Fibroblast of skin of scalp (primary cell): ENCODE results near the gene NPY2R. TPM values are rescaled to one million over a fixed set of nuclear protein-coding genes. Genes with fewer than 3 reads are reported as not detected.

Source experiments
- DNase-seq: peaks from one replicate; pipeline ENCODE4 v3.0.0-alpha.2; 2013
- polyA plus RNA-seq, 2 experiments: library from polyadenylated mRNA; unstranded; fragments of 120-200 nt; gene quantifications; one replicate each; pipeline ENCODE4 v1.2.1, GENCODE V29; 2013; ENCODE audit not compliant: insufficient read length in 2 of 2

NPY2R gene
- polyA plus RNA-seq (2013, experiment 1 of 2; ENCODE audit: insufficient read length): not detected
- polyA plus RNA-seq (2013, experiment 2 of 2; ENCODE audit: insufficient read length): not detected

- DNase-seq: no peak
These were observed at the start of gene NPY2R for GRCh38 chr4:155208258-155209054. NPY2R (plus strand) TSS chr4:155208636; CDS start chr4:155213940, 5,304 bp downstream.

- no peak for DNase-seq
These were observed 47.1 kb upstream of the NPY2R start for GRCh38 chr4:155161357-155161756.

- no peak for DNase-seq
These were observed 43.7 kb upstream of the NPY2R start for GRCh38 chr4:155164718-155165117.

GRCh38 chr4:155170569-155170968 is 37.9 kb upstream of the NPY2R start:
- no peak for DNase-seq

GRCh38 chr4:155173371-155173770 is 35.1 kb upstream of the NPY2R start:
- no peak for DNase-seq

GRCh38 chr4:155174668-155175067 is 33.8 kb upstream of the NPY2R start:
- no peak for DNase-seq

GRCh38 chr4:155179216-155179615 is 29.2 kb upstream of the NPY2R start:
- no peak for DNase-seq

- no peak for DNase-seq
These were observed 21.5 kb upstream of the NPY2R start for GRCh38 chr4:155186972-155187371.

GRCh38 chr4:155187989-155188388 is 20.4 kb upstream of the NPY2R start:
- DNase-seq: no peak

GRCh38 chr4:155190099-155190498 is 18.3 kb upstream of the NPY2R start:
- no peak for DNase-seq

- no peak for DNase-seq
These were observed 10.7 kb upstream of the NPY2R start for GRCh38 chr4:155197757-155198156.

- DNase-seq: no peak
These were observed 740 bp upstream of the NPY2R start for GRCh38 chr4:155207534-155208257.

- no peak for DNase-seq
These were observed 11.6 kb downstream of the NPY2R start for GRCh38 chr4:155220025-155220424.

GRCh38 chr4:155227131-155227530 is 18.7 kb downstream of the NPY2R start:
- DNase-seq: no peak

GRCh38 chr4:155228713-155229112 is 20.3 kb downstream of the NPY2R start:
- DNase-seq: no peak

- DNase-seq: no peak
These were observed 24.0 kb downstream of the NPY2R start for GRCh38 chr4:155232432-155232831.

- DNase-seq: no peak
These were observed 25.8 kb downstream of the NPY2R start for GRCh38 chr4:155234206-155234605.

GRCh38 chr4:155237567-155237966 is 29.1 kb downstream of the NPY2R start:
- DNase-seq: no peak

GRCh38 chr4:155241225-155241624 is 32.8 kb downstream of the NPY2R start:
- DNase-seq: no peak

GRCh38 chr4:155241664-155242063 is 33.2 kb downstream of the NPY2R start:
- no peak for DNase-seq

GRCh38 chr4:155245105-155245504 is 36.7 kb downstream of the NPY2R start:
- no peak for DNase-seq

- DNase-seq: no peak
These were observed 39.8 kb downstream of the NPY2R start for GRCh38 chr4:155248002-155248896.
